Kidney (tissue), 14 donors: Measurements from ENCODE around the gene MAN1A1. TPM values are rescaled to one million over a fixed set of nuclear protein-coding genes. Genes with fewer than 3 reads are reported as not detected.

Source experiments
- DNase-seq, 5 donors: peaks; one replicate each; pipeline ENCODE4 v3.0.0-alpha.2; 2013 to 2020
- FAIRE-seq: peaks from 2 replicates; lab custom pipeline; 2012; peaks lifted over from hg19 to GRCh38; lab: Jason Lieb, UNC
- H3K27ac ChIP-seq, 2 donors: one replicate each; pipeline ENCODE4 v1.7.0; 2013; ENCODE audit warnings: low read depth in 2 of 2, low read length in 2 of 2, inconsistent platforms in 1 of 2
- H3K27me3 ChIP-seq: one replicate; pipeline ENCODE4 v1.7.1; 2013; ENCODE audit warnings: low read length, inconsistent platforms; ENCODE audit not compliant: control insufficient read depth, insufficient read depth
- H3K36me3 ChIP-seq, 3 donors: one replicate each; pipeline versions ENCODE4 v1.7.0 to v1.7.1; 2013; ENCODE audit warnings: low read length in 3 of 3, control low read depth in 1 of 3, inconsistent platforms in 1 of 3; ENCODE audit not compliant: insufficient read depth in 3 of 3, control insufficient read depth in 2 of 3
- H3K4me1 ChIP-seq, 3 donors: one replicate each; pipeline versions ENCODE4 v1.7.0 to v1.7.1; 2013; ENCODE audit warnings: low read length in 3 of 3, inconsistent platforms in 1 of 3, low read depth in 1 of 3; ENCODE audit not compliant: control insufficient read depth in 2 of 3, insufficient read depth in 2 of 3
- H3K4me3 ChIP-seq, 3 donors: one replicate each; pipeline versions ENCODE4 v1.7.0 to v1.8.1; 2013; ENCODE audit warnings: low read length in 3 of 3, control low read depth in 1 of 3, inconsistent platforms in 1 of 3
- H3K9ac ChIP-seq, 3 donors: one replicate each; pipeline versions ENCODE4 v1.7.0 to v1.7.1; 2013; ENCODE audit warnings: low read length in 3 of 3, control low read depth in 1 of 3, inconsistent platforms in 1 of 3
- H3K9me3 ChIP-seq, 3 donors: one replicate each; pipeline versions ENCODE4 v1.7.0 to v1.7.1; 2013; ENCODE audit warnings: low read length in 3 of 3, control low read depth in 1 of 3, inconsistent platforms in 1 of 3; ENCODE audit not compliant: control insufficient read depth in 2 of 3, insufficient read depth in 1 of 3
- intact Hi-C: fragments of 100-400 bp; cut with DNase I; formaldehyde crosslinking; loops from one replicate; pipeline ENCODE4 v1.11.1; 2022
- polyA plus RNA-seq: library from polyadenylated mRNA; stranded (reverse); fragments of 350-450 nt; fragmentation: Illumina TruSeq; extraction: RNeasy Lipid Tissue Mini Kit (QIAGEN cat#74804); gene quantifications from one replicate; pipeline ENCODE4 v1.2.3, GENCODE V29; 2014; ENCODE audit warnings: low read depth, low replicate concordance; ENCODE audit not compliant: insufficient read depth
- total RNA-seq: library from RNA; stranded (reverse); fragmentation: NEBNext Ultra II Directional; extraction: Animal tissue kit (Norgen Biotek cat#: 25700); gene quantifications from one replicate; pipeline ENCODE4 v1.2.1, GENCODE V29; 2021
- TF ChIP-seq, protein P1 (sequence below): IDR thresholded peaks from 3 replicates; pipeline ENCODE4 v1.5.1; 2012; ENCODE audit warnings: mild to moderate bottlenecking, moderate library complexity, borderline replicate concordance; ENCODE audit not compliant: insufficient read depth; ENCODE audit errors: extremely low read depth
- donor health status: control.
- donor health status: control.
- donor health status: control.
- donor health status: control.
- donor health status: control.
- donor health status: DM: yes; HTN: yes; CAD: no.
- donor health status: Normal renal cell carcinoma (clear cell type).

Gene MAN1A1
- total and polyA plus RNA-seq, 2 donors from 2014 or later: 30.4 to 68.5 TPM

DNA sequence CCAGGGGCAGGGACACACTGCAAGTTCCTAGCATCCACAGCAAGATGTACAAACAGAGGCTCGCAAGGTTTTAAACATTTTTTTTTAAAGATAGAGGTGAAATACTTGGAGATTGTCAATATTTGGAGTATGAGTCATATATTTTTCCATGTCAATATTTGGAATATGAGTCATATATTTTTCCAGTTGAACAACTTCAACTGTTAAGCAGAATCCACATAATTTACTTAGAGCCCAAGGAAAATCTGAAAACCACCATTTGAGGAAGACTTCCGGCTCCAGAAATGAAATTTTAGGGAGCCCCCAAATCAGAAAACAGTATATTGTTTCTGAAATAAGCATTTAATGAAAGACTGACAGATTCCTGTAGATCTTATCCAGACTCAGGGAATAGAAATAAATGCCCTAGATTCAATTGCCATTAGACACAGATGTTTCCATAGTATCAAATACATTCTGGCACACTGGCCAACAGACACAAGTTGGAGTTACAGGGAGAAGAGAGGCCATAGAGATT, 219.5 kb downstream of the MAN1A1 start:
- FAIRE-seq: no peak
- no peak overlapping the region for H3K9ac ChIP-seq

GRCh38 chr6:119129148-119129967, 220.2 kb downstream of the MAN1A1 start:
- Histone ChIP-seq H3K9ac (no peak overlapping the region), H3K9me3 (peaks cover 0 to 4% (median 0%) of the 10 kb centered on the region in 3 donors), H3K27me3 (no peaks in the 10 kb centered on the region), H3K4me1 (peaks cover 0 to 2% (median 0%) of the 10 kb centered on the region in 3 donors), H3K4me3 (no peak overlapping the region), H3K27ac (no peak overlapping the region), H3K36me3 (no peaks in the 10 kb centered on the region)
- TF ChIP-seq, protein P1, sequence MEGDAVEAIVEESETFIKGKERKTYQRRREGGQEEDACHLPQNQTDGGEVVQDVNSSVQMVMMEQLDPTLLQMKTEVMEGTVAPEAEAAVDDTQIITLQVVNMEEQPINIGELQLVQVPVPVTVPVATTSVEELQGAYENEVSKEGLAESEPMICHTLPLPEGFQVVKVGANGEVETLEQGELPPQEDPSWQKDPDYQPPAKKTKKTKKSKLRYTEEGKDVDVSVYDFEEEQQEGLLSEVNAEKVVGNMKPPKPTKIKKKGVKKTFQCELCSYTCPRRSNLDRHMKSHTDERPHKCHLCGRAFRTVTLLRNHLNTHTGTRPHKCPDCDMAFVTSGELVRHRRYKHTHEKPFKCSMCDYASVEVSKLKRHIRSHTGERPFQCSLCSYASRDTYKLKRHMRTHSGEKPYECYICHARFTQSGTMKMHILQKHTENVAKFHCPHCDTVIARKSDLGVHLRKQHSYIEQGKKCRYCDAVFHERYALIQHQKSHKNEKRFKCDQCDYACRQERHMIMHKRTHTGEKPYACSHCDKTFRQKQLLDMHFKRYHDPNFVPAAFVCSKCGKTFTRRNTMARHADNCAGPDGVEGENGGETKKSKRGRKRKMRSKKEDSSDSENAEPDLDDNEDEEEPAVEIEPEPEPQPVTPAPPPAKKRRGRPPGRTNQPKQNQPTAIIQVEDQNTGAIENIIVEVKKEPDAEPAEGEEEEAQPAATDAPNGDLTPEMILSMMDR: peak; percentile 77
- intact Hi-C loops: no loop called here
- FAIRE-seq: peak; percentile 15
- peak in 2 of 5 donors; percentile 79 to 87 for DNase-seq

More for the DNA sequence above, 219.5 kb downstream of the MAN1A1 start:
- intact Hi-C loops: no loop called here
- Histone ChIP-seq H3K27me3 (no peaks in the 10 kb centered on the region), H3K4me3 (no peak overlapping the region), H3K4me1 (peaks cover 0 to 2% (median 0%) of the 10 kb centered on the region in 3 donors), H3K9me3 (peaks cover 0 to 4% (median 0%) of the 10 kb centered on the region in 3 donors), H3K36me3 (no peaks in the 10 kb centered on the region), H3K27ac (no peak overlapping the region)
- DNase-seq: no peak
- TF ChIP-seq, protein P1: no peak

DNA sequence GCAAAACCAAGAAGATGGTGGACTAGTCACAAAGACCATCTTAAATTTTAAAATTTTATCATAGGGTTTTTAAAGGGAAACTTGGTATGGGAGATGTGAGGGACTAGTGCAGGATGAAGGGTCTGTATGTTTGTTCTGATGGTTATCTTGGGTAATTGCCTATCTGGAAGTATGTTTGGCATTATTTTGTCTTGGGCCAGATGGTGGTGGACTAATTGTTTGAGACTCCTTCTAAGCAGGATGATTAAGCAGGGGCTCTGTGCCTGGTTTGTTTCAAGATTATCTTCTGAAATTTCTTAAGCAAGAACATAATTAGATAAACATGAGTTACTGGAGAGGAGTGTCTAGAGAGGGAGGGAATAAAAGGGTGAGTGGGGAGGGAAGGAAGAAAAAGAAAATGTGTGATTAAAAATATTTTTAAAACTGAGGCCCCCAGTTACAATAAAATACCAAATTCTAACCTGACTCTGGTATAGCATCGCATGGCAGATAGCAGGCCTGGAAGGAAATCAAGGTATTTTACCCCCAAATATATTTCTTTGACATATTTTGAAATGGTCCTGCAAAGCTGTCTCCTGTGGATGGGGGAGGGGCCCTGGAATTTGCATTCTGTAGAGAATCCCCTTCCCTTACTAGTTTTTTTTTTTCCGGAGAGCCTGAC, 221.2 kb downstream of the MAN1A1 start:
- FAIRE-seq (no peak), DNase-seq (no peak)
- H3K9ac ChIP-seq: no peak overlapping the region
- peaks cover 0 to 4% (median 0%) of the 10 kb centered on the region in 3 donors for H3K9me3 ChIP-seq
- no peak overlapping the region for H3K27ac ChIP-seq
- H3K36me3 ChIP-seq: no peaks in the 10 kb centered on the region
- H3K4me1 ChIP-seq: peaks cover 0 to 2% (median 0%) of the 10 kb centered on the region in 3 donors
- no peak overlapping the region for H3K4me3 ChIP-seq
- no peaks in the 10 kb centered on the region for H3K27me3 ChIP-seq
- intact Hi-C loops: no loop called here
- TF ChIP-seq, protein P1: no peak
